ENCODE measurements around the gene KRT15.

Gene KRT15

DNA sequence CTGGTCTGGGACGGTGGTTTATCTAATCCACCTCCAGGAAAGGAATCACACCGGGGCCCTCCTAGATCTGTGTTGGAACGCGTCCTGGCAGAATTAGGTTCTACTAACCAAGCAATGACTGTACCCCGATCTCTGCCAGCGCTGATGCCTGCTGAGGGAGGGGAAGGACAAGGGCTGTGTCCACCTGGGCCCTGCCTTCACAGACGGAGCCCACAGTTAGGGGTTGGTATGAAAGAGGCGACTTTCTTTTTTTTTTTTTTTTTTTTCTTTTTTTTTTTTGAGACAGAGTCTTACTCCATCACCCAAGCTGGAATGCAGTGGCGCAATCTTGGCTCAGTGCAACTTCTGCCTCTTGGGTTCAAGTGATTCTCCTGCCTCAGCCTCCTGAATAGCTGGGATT is 19.3 kb upstream of the KRT15 start:
- no peak for TF ChIP-seq CTCF (conservative IDR thresholded peaks at IDR 0.05; ENCODE audit: low read length)
- H3K4me3 ChIP-seq (ENCODE audit: low read length): no peak overlapping the region
- DNase-seq (ENCODE audit: low read depth): peak; percentile 64

- no peak for TF ChIP-seq CTCF (conservative IDR thresholded peaks at IDR 0.05; ENCODE audit: low read length)
- no peak overlapping the region for H3K4me3 ChIP-seq (ENCODE audit: low read length)
- DNase-seq (ENCODE audit: low read depth): no peak
Measured at GRCh38 chr17:41537614-41537954, 18.9 kb upstream of the KRT15 start.

- no peak overlapping the region for H3K4me3 ChIP-seq (ENCODE audit: low read length)
- no peak for TF ChIP-seq CTCF (conservative IDR thresholded peaks at IDR 0.05; ENCODE audit: low read length)
- DNase-seq (ENCODE audit: low read depth): no peak
Measured at GRCh38 chr17:41536741-41537613, 18.3 kb upstream of the KRT15 start.

DNA sequence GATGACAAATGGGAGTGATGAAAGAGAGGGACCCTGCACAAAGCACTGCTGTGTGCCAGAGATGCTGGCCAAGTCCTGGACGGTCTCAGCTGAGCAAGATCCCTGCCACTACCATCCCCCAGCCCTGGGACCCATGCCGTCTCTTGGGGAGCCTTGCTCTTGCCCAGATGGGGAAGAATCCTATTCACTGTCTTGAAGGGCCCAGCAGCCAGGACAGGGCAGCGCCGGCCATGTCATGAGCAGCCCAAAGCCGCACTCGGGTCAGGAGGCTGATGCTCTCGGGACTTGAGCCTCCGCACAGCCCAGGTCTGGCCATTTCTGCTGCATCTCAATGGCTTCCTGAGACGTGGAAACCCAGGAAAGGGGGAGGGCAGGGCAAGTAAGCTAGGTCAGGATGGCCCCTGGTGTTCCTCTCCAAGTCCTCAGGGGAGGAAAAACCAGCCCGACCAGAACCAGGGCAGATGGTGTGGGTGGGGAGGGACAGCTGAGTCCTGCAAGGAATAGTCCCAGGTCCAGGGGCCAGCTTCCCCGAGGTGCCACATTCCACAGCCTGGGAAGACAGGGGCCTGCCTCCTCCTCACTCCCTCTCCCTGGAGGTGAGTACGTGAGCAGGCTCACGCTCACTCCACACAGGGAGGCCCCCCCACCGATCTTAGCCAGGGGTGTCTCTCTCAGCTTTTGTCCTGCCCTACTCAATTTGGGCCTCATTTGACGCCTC is 17.2 kb upstream of the KRT15 start:
- DNase-seq (ENCODE audit: low read depth): no peak
- TF ChIP-seq CTCF (conservative IDR thresholded peaks at IDR 0.05; ENCODE audit: low read length): no peak
- no peak overlapping the region for H3K4me3 ChIP-seq (ENCODE audit: low read length)

- TF ChIP-seq CTCF (conservative IDR thresholded peaks at IDR 0.05; ENCODE audit: low read length): no peak
- no peak for DNase-seq (ENCODE audit: low read depth)
- H3K4me3 ChIP-seq (ENCODE audit: low read length): no peak overlapping the region
Measured at GRCh38 chr17:41534899-41535546, 16.3 kb upstream of the KRT15 start.

DNA sequence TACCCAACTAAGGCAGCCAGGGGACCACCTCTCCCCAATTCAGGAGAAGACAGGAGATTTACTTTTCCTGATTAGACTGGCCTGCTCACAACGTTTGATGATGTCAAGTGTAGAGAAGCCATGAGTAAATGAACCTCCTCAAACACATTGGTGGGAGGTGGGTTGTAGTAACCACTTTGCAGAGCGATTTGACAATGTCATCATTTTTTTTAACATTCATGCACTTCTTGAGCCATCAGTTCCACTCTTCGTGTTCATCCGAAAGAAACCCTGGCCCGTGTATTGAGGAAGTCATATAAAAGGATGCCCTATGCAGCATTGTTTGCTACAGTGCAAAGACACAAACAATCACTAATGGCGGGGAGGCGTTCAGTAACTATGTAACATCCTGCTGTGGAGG is 14.9 kb upstream of the KRT15 start:
- TF ChIP-seq CTCF (conservative IDR thresholded peaks at IDR 0.05; ENCODE audit: low read length): no peak
- H3K4me3 ChIP-seq (ENCODE audit: low read length): no peak overlapping the region
- no peak for DNase-seq (ENCODE audit: low read depth)
